Measurements from ENCODE around the gene DDX27.

DNA sequence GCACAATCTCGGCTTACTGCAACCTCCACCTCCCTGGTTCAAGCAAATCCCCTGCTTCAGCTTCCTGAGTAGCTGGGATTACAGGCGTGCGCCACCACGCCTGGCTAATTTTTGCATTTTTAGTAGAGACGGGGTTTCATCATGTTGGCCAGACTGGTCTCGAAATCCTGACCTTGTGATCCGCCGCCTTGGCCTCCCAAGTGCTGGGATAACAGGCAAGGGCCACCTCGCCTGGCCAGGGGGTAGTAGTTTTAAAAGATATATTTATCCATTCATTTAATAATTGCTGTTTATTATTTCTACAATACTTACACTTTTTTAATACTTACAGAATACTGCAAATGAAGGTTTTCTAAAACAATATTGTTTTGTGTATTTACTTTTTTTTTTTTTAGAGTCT, 15.5 kb upstream of the DDX27 start:
- TF ChIP-seq, protein P1, sequence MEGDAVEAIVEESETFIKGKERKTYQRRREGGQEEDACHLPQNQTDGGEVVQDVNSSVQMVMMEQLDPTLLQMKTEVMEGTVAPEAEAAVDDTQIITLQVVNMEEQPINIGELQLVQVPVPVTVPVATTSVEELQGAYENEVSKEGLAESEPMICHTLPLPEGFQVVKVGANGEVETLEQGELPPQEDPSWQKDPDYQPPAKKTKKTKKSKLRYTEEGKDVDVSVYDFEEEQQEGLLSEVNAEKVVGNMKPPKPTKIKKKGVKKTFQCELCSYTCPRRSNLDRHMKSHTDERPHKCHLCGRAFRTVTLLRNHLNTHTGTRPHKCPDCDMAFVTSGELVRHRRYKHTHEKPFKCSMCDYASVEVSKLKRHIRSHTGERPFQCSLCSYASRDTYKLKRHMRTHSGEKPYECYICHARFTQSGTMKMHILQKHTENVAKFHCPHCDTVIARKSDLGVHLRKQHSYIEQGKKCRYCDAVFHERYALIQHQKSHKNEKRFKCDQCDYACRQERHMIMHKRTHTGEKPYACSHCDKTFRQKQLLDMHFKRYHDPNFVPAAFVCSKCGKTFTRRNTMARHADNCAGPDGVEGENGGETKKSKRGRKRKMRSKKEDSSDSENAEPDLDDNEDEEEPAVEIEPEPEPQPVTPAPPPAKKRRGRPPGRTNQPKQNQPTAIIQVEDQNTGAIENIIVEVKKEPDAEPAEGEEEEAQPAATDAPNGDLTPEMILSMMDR (IDR thresholded peaks at IDR 0.05; ENCODE audit: poor library complexity) = no peak
- no peak for TF ChIP-seq EZH2 (IDR thresholded peaks at IDR 0.05; ENCODE audit: borderline replicate concordance)
